IPS DF 6.9 (cell line): ENCODE results near the gene CTRL.
"Not testable (repeated sequence)": the region's sequence is repeated elsewhere in the genome, so short reads cannot be mapped to it uniquely, and the experiment has no call there.

Experiments
- DNase-seq: peaks from one replicate; pipeline ENCODE4 v3.0.0-alpha.2; 2013; ENCODE audit warnings: low read depth, low spot score
- H3K27ac ChIP-seq: one replicate; pipeline ENCODE4 v1.5.1; 2013; ENCODE audit warnings: low read length, control low read depth
- H3K27me3 ChIP-seq: 2 replicates; pipeline ENCODE4 v1.6.1; 2013; ENCODE audit warnings: mild to moderate bottlenecking, low read length; ENCODE audit not compliant: control insufficient read depth, insufficient read depth
- H3K36me3 ChIP-seq: 2 replicates; pipeline ENCODE4 v1.6.1; 2013; ENCODE audit warnings: low read length; ENCODE audit not compliant: control insufficient read depth, insufficient read depth
- H3K4me1 ChIP-seq: 2 replicates; pipeline ENCODE4 v1.6.1; 2013; ENCODE audit warnings: low read length; ENCODE audit not compliant: control insufficient read depth, insufficient read depth
- H3K4me3 ChIP-seq: 2 replicates; pipeline ENCODE4 v1.5.1; 2013; ENCODE audit warnings: mild to moderate bottlenecking, low read length
- H3K9me3 ChIP-seq: 2 replicates; pipeline ENCODE4 v1.6.1; 2013; ENCODE audit warnings: low read length, inconsistent platforms; ENCODE audit not compliant: control insufficient read depth, insufficient read depth
- WGBS: extraction: QIAGEN DNeasy Blood & Tissue Kit; methylation state at CpG from one replicate; pipeline ENCODE4 v1.1.7; 2013; ENCODE audit warnings: mixed read lengths, missing lambda C conversion rate; ENCODE audit not compliant: insufficient read length, insufficient coverage; 5-methylcytosine and 5-hydroxymethylcytosine counted together

CTRL gene

GRCh38 chr16:67931712-67932461 lies at the start of gene CTRL:
CTRL (minus strand) TSS chr16:67931862; CDS start chr16:67931852, 10 bp downstream.
- Histone ChIP-seq H3K9me3 (no peaks in the 10 kb centered on the region), H3K27ac (no peak within 1 kb of the TSS), H3K36me3 (peaks cover 4% of the 10 kb centered on the region; the same call in 1 of the 2 replicates), H3K27me3 (no peaks in the 10 kb centered on the region), H3K4me1 (peaks cover 3% of the 10 kb centered on the region), H3K4me3 (no peak within 1 kb of the TSS)
- WGBS, result no CpG with 5 or more reads among the region's 15 CpGs
- DNase-seq, result no peak

- Histone ChIP-seq H3K27ac (no peak within 1 kb of the TSS), H3K4me1 (no peaks in the 10 kb centered on the region; the same call in 1 of the 2 replicates), H3K9me3 (no peaks in the 10 kb centered on the region), H3K27me3 (no peaks in the 10 kb centered on the region), H3K4me3 (no peak within 1 kb of the TSS), H3K36me3 (no peaks in the 10 kb centered on the region; the same call in 1 of the 2 replicates)
- no peak for DNase-seq
- WGBS, result no CpG with 5 or more reads among the region's 62 CpGs
Measured at GRCh38 chr16:67979955-67980678, 48.5 kb upstream of the CTRL start, which contains the start of gene DPEP3. DPEP3 (minus strand) TSS chr16:67980499; CDS start chr16:67980380, 119 bp downstream.

- no peaks in the 10 kb centered on the region for H3K9me3 ChIP-seq
- no peaks in the 10 kb centered on the region; the same call in 1 of the 2 replicates for H3K36me3 ChIP-seq
- H3K27me3 ChIP-seq, result no peaks in the 10 kb centered on the region
- no peak for DNase-seq
- H3K4me3 ChIP-seq, result no peak overlapping the region
- WGBS, result no CpG with 5 or more reads among the region's 9 CpGs
- no peaks in the 10 kb centered on the region; the same call in 1 of the 2 replicates for H3K4me1 ChIP-seq
- H3K27ac ChIP-seq, result no peak overlapping the region
Measured at GRCh38 chr16:67977469-67978227, 46.0 kb upstream of the CTRL start.

GRCh38 chr16:67977005-67977404 lies 45.3 kb upstream of the CTRL start:
- Histone ChIP-seq H3K9me3 (no peaks in the 10 kb centered on the region), H3K27ac (no peak overlapping the region), H3K4me1 (no peaks in the 10 kb centered on the region; the same call in 1 of the 2 replicates), H3K36me3 (no peaks in the 10 kb centered on the region), H3K27me3 (no peaks in the 10 kb centered on the region), H3K4me3 (no peak overlapping the region)
- WGBS, result no CpG with 5 or more reads among the region's 5 CpGs
- no peak for DNase-seq

GRCh38 chr16:67976205-67976604 lies 44.5 kb upstream of the CTRL start:
- Histone ChIP-seq H3K9me3 (no peaks in the 10 kb centered on the region), H3K27me3 (no peaks in the 10 kb centered on the region), H3K36me3 (no peaks in the 10 kb centered on the region), H3K4me1 (no peaks in the 10 kb centered on the region; the same call in 1 of the 2 replicates), H3K27ac (no peak overlapping the region), H3K4me3 (no peak overlapping the region)
- no CpG with 5 or more reads among the region's 2 CpGs for WGBS
- DNase-seq, result no peak

- no peak overlapping the region for H3K27ac ChIP-seq
- no CpG with 5 or more reads among the region's 14 CpGs for whole genome bisulfite sequencing
Measured at GRCh38 chr16:67975321-67976105, 43.9 kb upstream of the CTRL start.

GRCh38 chr16:67972285-67972684 lies 40.6 kb upstream of the CTRL start:
- H3K27ac ChIP-seq, H3K9me3 ChIP-seq, H3K4me1 ChIP-seq, DNase-seq, H3K36me3 ChIP-seq, H3K27me3 ChIP-seq, H3K4me3 ChIP-seq: not testable (repeated sequence)
- no CpG with 5 or more reads among the region's 7 CpGs for WGBS

More at GRCh38 chr16:67975321-67976105, 43.9 kb upstream of the CTRL start:
- no peak overlapping the region for H3K4me3 ChIP-seq
- H3K9me3 ChIP-seq, result no peaks in the 10 kb centered on the region
- DNase-seq, result no peak
- H3K36me3 ChIP-seq, result no peaks in the 10 kb centered on the region
- no peaks in the 10 kb centered on the region; the same call in 1 of the 2 replicates for H3K4me1 ChIP-seq
- H3K27me3 ChIP-seq, result no peaks in the 10 kb centered on the region

- Histone ChIP-seq H3K27me3 (no peaks in the 10 kb centered on the region), H3K36me3 (no peaks in the 10 kb centered on the region), H3K4me1 (peaks cover 8% of the 10 kb centered on the region), H3K27ac (no peak overlapping the region), H3K4me3 (no peak overlapping the region), H3K9me3 (no peaks in the 10 kb centered on the region)
- no peak for DNase-seq
- WGBS, result no CpG with 5 or more reads among the region's 9 CpGs
Measured at GRCh38 chr16:67971111-67971510, 39.4 kb upstream of the CTRL start.

GRCh38 chr16:67969254-67970039 lies 37.8 kb upstream of the CTRL start:
- Histone ChIP-seq H3K36me3 (no peaks in the 10 kb centered on the region), H3K4me1 (peaks cover 11% of the 10 kb centered on the region), H3K27me3 (no peaks in the 10 kb centered on the region), H3K9me3 (no peaks in the 10 kb centered on the region), H3K27ac (no peak overlapping the region), H3K4me3 (peak overlapping the region; percentile 58; the same call in 1 of the 2 replicates)
- DNase-seq, result no peak
- no CpG with 5 or more reads among the region's 40 CpGs for WGBS
